Measurements from ENCODE around the gene SPATA25.

The SPATA25 gene

GRCh38 chr20:45927071-45927878 lies 39.9 kb upstream of the SPATA25 start:
- DNase-seq (ENCODE audit: low read depth), result no peak
- H3K4me3 ChIP-seq (ENCODE audit: low read depth, low read length), result no peak overlapping the region
- no peak for TF ChIP-seq CTCF (IDR thresholded peaks at IDR 0.05; ENCODE audit: insufficient read depth, low read depth, low read length, missing control alignments)

- no peak for DNase-seq (ENCODE audit: low read depth)
- no peak for TF ChIP-seq CTCF (IDR thresholded peaks at IDR 0.05; ENCODE audit: insufficient read depth, low read depth, low read length, missing control alignments)
- no peak overlapping the region for H3K4me3 ChIP-seq (ENCODE audit: low read depth, low read length)
Observed at GRCh38 chr20:45926731-45927070, 39.3 kb upstream of the SPATA25 start.

- no peak for DNase-seq (ENCODE audit: low read depth)
- H3K4me3 ChIP-seq (ENCODE audit: low read depth, low read length), result no peak overlapping the region
- TF ChIP-seq CTCF (IDR thresholded peaks at IDR 0.05; ENCODE audit: insufficient read depth, low read depth, low read length, missing control alignments), result no peak
Observed at GRCh38 chr20:45925821-45926506, 38.5 kb upstream of the SPATA25 start.

DNA sequence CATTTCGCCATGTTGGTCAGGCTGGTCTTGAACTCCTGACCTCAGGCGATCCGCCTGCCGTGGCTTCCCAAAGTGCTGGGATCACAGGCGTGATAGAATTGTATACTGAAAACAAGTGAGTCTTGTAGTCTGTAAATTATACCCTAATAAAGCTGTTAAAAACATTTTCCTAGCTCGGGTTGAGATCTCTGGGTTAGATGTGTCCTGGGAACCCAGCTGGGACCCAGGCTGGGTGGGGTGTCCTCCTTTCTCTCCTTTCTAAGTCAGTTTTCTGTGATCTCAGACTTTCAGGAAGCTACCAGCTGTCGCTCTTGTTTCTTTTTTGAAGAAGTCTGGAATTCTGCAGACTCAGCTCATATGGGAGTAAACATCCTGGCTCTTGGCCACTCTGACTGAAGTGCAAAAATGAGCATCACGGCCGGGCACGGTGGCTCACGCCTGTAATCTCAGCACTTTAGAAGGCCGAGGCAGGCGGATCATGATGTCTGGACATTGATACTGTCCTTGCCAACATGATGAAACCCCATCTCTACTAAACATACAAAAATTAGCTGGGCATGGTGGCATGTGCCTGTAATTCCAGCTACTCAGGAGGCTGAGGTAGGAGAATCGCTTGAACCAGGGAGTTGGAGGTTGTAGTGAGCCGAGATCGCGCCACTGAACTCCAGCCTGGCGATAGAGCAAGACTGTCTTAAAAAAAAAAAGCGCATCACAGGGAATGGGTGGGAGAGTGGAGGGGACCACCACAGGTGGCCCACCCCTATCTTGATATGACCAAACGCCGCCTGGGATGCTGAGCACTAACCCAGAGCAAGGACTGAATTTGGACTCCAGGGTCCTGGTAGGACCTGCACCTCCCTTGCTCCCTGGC lies 37.2 kb upstream of the SPATA25 start:
- H3K4me3 ChIP-seq (ENCODE audit: low read depth, low read length), result no peak overlapping the region
- TF ChIP-seq CTCF (IDR thresholded peaks at IDR 0.05; ENCODE audit: insufficient read depth, low read depth, low read length, missing control alignments), result no peak
- no peak for DNase-seq (ENCODE audit: low read depth)

DNA sequence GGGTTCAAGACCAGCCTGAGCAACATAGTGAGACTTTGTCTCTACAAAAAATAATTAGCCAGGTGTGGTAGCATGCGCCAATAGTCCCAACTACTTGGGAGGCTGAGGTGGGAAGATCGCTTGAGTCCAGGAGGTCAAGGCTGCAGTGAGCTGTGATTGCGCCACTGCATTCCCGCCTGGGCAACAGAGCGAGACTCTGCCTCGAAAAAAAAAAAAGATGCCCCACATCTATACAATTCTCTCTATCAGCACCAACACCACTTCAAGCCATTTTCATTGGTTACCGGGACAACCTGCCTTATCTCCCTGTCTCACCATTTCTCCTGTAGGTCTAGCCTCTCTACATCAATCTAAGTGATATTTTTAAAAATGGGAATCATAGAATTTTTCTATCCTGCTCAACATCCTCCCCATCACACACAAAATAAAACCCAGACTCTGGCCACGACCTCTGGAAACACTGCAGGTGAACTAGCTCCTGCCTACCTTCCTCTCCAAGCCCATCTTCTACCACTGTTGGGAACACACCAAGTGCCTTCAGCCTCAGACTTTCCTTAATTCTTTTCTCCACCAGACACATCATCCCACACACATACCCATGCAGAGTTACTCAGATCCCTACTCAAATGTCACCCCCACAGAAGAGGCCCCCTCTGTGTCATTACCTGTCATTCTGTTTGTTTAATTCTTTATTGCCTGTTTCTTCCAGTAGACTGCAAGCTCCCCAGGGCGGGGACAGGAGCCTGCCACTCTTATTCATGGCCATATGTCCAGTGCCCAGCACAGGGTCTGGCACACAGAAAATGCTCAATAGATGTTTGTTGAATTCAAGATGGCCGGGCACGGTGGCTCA lies 34.1 kb upstream of the SPATA25 start:
- H3K4me3 ChIP-seq (ENCODE audit: low read depth, low read length), result no peak overlapping the region
- DNase-seq (ENCODE audit: low read depth), result no peak
- TF ChIP-seq CTCF (IDR thresholded peaks at IDR 0.05; ENCODE audit: insufficient read depth, low read depth, low read length, missing control alignments), result no peak
